ENCODE results near the gene TFF2.

Gene TFF2

GRCh38 chr21:42305707-42306147 lies 45.1 kb downstream of the TFF2 start:
- DNase-seq (ENCODE audit: low read depth), result no peak

GRCh38 chr21:42304556-42305454 lies 46.0 kb downstream of the TFF2 start:
- no peak for DNase-seq (ENCODE audit: low read depth)

DNA sequence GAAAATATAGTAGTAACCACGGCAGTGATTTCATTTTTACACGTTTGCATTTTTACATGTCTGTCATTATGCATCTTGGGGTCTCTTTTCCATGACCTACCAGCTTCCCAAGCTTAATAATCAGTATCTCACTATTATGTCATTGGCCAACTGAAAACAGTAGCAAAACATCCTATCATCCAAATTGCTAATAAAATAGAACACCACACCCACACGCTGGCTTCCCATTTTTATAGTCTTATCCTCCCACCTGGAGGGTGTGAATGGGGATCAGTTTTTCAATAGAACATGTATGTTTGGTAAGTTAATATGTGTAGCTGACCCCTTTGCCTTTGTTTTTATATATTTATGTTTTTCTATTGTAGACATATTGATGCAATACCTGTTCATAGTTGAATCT lies 47.4 kb downstream of the TFF2 start:
- no peak for DNase-seq (ENCODE audit: low read depth)

GRCh38 chr21:42302794-42303193 lies 48.0 kb downstream of the TFF2 start:
- DNase-seq (ENCODE audit: low read depth), result no peak

DNA sequence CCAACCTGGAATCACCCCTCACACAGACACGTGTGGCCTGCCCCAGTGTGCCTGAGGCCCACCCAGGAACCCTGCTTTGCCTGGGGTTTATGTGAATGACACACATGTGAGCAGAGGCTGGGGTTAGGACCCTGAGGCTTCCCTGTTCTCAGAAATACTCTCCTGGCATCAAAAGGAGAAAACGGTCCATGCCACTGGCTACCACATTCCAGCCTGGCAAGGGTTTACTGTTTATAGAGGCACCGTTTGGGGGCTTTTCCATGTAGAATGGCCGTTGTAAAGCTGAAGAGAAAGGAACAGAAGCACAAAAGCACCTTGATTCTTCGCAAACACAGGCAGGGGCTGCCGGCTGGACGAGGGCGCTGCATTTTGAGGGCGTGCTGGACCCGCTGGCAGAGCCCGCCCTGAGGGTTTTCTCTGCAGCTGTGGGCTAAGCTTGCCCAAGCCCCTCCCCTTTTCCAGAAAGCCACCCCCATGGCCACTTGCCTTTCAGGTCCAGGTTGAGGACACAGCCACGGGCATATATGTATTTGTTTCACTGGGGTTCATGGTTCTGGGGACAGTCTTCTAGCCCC lies 48.6 kb downstream of the TFF2 start:
- DNase-seq (ENCODE audit: low read depth), result no peak

DNA sequence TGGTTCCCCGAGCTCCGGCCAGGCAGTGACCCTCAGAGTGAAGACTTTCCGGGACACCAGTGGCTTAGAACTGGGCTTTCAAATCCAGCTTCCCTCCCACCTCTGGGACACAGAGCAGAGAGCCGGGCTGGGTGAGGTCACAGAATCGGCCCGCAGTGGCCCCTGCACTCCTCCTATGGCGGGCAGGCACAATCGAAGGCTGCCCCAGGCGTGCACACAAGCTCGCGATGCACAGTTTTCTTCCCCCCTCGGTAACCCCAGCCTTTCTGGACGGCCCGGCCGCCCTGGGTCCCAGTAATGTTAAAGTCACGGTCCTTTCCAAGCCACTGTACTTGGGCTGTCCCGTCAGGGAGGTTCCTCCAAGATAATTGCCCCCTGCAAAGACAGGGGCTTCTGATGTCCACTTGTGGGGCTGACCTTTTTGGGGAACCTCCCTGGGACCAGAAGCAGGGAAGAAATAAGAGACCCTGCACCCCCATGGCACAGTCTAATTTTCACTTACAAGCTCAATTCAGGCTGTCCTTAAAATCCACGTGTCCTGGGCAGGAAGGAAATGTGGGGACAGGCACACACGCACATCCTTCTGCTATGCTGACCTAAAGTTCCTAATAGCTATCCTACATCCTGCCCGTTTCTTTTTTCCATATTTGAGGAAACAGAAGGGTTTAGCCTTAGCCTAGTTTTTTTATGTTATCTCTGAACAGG lies 49.3 kb downstream of the TFF2 start:
- DNase-seq (ENCODE audit: low read depth), result no peak

DNA sequence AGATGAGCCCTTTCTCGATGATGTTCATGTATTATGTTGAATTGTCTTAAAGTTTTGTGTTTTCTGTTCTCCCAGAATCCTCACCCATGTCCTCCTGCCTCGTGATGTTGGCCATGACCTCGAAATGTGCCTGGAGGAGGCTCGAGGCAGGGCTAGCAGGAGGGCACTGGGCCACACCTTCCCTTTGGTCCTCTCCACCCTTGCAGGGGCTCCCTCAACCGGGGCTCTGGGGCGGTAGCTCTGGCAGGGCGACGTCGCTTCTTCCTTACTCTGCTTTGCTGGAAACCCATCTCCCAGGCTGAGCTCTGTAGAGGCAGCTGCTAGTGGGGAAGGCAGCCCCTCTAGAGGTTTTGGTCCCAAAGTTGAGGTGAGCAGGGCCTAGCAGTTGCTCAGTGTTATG lies 49.8 kb downstream of the TFF2 start:
- no peak for DNase-seq (ENCODE audit: low read depth)

GRCh38 chr21:42300045-42300583 lies 50.7 kb downstream of the TFF2 start:
- no peak for DNase-seq (ENCODE audit: low read depth)

GRCh38 chr21:42299324-42300044 lies 51.3 kb downstream of the TFF2 start:
- no peak for DNase-seq (ENCODE audit: low read depth)

DNA sequence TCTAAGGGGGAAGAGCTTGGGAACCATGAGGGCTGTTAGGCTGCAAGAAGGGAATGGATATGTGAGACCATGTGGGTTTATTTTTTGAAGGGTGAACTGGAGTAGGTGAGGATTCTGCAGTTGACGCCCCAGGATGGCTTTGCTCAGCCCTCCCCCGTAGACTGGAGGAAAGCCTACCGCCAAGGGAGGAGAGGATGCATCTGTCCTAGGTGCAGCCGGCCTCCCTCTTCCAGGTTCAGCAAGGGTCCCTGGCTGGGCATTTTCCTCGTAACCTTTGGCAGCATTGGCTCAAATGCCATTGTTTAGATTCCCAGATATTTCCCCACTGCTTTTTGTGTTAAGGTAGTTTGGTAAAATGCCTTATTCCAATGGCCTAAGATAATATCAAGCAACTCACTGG lies 52.1 kb downstream of the TFF2 start:
- DNase-seq (ENCODE audit: low read depth), result no peak

DNA sequence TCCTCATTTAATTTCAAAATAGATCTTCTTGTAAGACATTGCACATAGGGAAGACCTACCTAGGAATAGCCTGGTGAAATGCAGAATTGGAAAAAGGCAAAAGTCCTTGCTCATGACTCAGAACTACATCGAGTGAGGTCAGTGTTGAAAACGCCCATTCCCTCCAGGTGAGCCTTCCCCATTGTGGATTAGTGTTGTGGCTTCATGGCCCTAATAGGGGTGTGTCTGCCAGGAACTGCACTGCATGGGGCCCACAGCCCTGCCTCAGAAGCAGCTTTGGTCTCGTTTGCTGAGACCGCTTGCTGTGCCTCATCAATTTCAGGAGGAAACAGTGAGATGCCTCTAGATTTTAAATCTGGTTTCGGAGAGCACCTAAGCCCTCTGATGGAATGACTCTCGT lies 52.6 kb downstream of the TFF2 start:
- no peak for DNase-seq (ENCODE audit: low read depth)

GRCh38 chr21:42297377-42297776 lies 53.4 kb downstream of the TFF2 start:
- DNase-seq (ENCODE audit: low read depth), result no peak

DNA sequence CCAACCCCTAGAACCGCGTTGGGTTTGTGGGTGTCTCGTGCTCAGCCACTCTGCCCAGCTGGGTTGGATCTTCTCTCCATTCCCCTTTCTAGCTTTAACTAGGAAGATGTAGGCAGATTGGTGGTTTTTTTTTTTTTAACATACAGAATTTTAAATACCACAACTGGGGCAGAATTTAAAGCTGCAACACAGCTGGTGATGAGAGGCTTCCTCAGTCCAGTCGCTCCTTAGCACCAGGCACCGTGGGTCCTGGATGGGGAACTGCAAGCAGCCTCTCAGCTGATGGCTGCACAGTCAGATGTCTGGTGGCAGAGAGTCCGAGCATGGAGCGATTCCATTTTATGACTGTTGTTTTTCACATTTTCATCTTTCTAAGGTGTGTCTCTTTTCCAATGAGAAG lies 54.3 kb downstream of the TFF2 start:
- no peak for DNase-seq (ENCODE audit: low read depth)

All from GM04503 (cell line).